SK-N-SH (cell line): ENCODE measurements around the gene ACACA. TPM values are rescaled to one million over a fixed set of nuclear protein-coding genes. Genes with fewer than 3 reads are reported as not detected.

ENCODE experiments used
- CTCF ChIA-PET: fragments of 300-600, 350-600 bp; formaldehyde crosslinking; extraction: SDS; loops from one replicate; lab custom pipeline; 2021; lab: Yijun Ruan, JAX
- POLR2A ChIA-PET: fragments of 350-600 bp; sonication (Branson Sonifier 250); formaldehyde crosslinking; extraction: SDS; loops from one replicate; lab custom pipeline; 2020; ENCODE audit warnings: antibody characterized with exemption, inconsistent platforms; lab: Yijun Ruan, JAX
- DNase-seq: peaks from one replicate; pipeline ENCODE4 v3.0.0; 2012
- H2AFZ ChIP-seq: fragments of 200-600 bp; sonication (generic); 2 replicates; pipeline ENCODE4 v1.8.1; 2016; ENCODE audit warnings: antibody characterized with exemption, mild to moderate bottlenecking, low read depth
- H3F3A ChIP-seq: fragments of 200-600 bp; sonication (generic); replicated peaks from 2 replicates; pipeline ENCODE3; 2016; ENCODE audit warnings: antibody characterized with exemption, mild to moderate bottlenecking; ENCODE audit not compliant: insufficient read depth
- H3K27ac ChIP-seq, 2 experiments: fragments of 200-500 bp in 1 of 2; fragments of 200-600 bp in 1 of 2; sonication (Bioruptor generic) in 1 of 2; sonication (generic), shearing (Covaris generic) in 1 of 2; 2 replicates each; pipeline versions ENCODE4 v1.5.1 to v1.6.1; 2014 to 2016; ENCODE audit warnings: low read depth in 2 of 2, inconsistent platforms in 1 of 2, low read length in 1 of 2, mild to moderate bottlenecking in 1 of 2, mixed read lengths in 1 of 2
- H3K27me3 ChIP-seq: fragments of 200-600 bp; sonication (generic), shearing (Covaris generic); 2 replicates; pipeline ENCODE4 v1.6.1; 2016; ENCODE audit warnings: mixed run types; ENCODE audit not compliant: insufficient read depth
- H3K36me3 ChIP-seq, 2 experiments: fragments of 200-500 bp in 1 of 2; fragments of 200-600 bp in 1 of 2; sonication (Bioruptor generic) in 1 of 2; sonication (generic) in 1 of 2; replicated peaks in 1 of 2; 2 replicates each; pipeline versions ENCODE3 to v1.5.1; 2014 to 2016; ENCODE audit warnings: low read length in 1 of 2, mild to moderate bottlenecking in 1 of 2; ENCODE audit not compliant: insufficient read depth in 2 of 2, control insufficient read depth in 1 of 2
- H3K4me1 ChIP-seq, 2 experiments: fragments of 200-500 bp in 1 of 2; fragments of 200-600 bp in 1 of 2; sonication (Bioruptor generic) in 1 of 2; sonication (generic), shearing (Covaris generic) in 1 of 2; 2 replicates each; pipeline versions ENCODE4 v1.5.1 to v1.6.1; 2014 to 2016; ENCODE audit warnings: low read depth in 1 of 2, low read length in 1 of 2, mixed run types in 1 of 2; ENCODE audit not compliant: insufficient read depth in 2 of 2, control insufficient read depth in 1 of 2
- H3K4me2 ChIP-seq: fragments of 200-600 bp; sonication (generic), shearing (Covaris generic); 2 replicates; pipeline ENCODE4 v1.6.1; 2017; ENCODE audit warnings: mixed run types
- H3K4me3 ChIP-seq, 2 experiments: fragments of 200-500 bp in 1 of 2; fragments of 200-600 bp in 1 of 2; sonication (Bioruptor generic) in 1 of 2; sonication (generic), shearing (Covaris generic) in 1 of 2; 2 replicates each; pipeline versions ENCODE4 v1.5.1 to v1.8.1; 2014 to 2016; ENCODE audit warnings: low read depth in 2 of 2, inconsistent platforms in 1 of 2, low read length in 1 of 2, mild to moderate bottlenecking in 1 of 2, mixed read lengths in 1 of 2, moderate library complexity in 1 of 2
- H3K79me2 ChIP-seq: fragments of 200-600 bp; sonication (generic); 2 replicates; pipeline ENCODE4 v1.8.1; 2017; ENCODE audit warnings: mild to moderate bottlenecking; ENCODE audit not compliant: insufficient read depth
- H3K9ac ChIP-seq: fragments of 200-600 bp; sonication (generic); 2 replicates; pipeline ENCODE4 v1.6.1; 2017; ENCODE audit warnings: mixed run types
- H3K9me2 ChIP-seq: fragments of 200-600 bp; sonication (generic); 2 replicates; pipeline ENCODE4 v1.6.1; 2017; ENCODE audit warnings: mixed run types
- H3K9me3 ChIP-seq: fragments of 200-600 bp; sonication (generic); 2 replicates; pipeline ENCODE4 v1.6.1; 2017; ENCODE audit warnings: mixed run types, mild to moderate bottlenecking, moderate library complexity
- H4K20me1 ChIP-seq: fragments of 200-600 bp; sonication (generic); 2 replicates; pipeline ENCODE4 v1.6.1; 2017; ENCODE audit warnings: mild to moderate bottlenecking, mixed run types; ENCODE audit not compliant: insufficient read depth
- CTCF ChIP-seq: fragments of 200-600 bp; sonication (generic); IDR thresholded peaks from 2 replicates; pipeline ENCODE4 v1.6.1; 2017; ENCODE audit warnings: antibody characterized with exemption, mild to moderate bottlenecking, moderate library complexity
- EP300 ChIP-seq, 2 experiments: IDR thresholded peaks; 2 replicates each; pipeline versions ENCODE4 v1.4.0 to v1.6.1; 2012; ENCODE audit warnings: borderline replicate concordance in 1 of 2, low read depth in 1 of 2, low read length in 1 of 2
- FOXJ3 ChIP-seq: sonication (generic); formaldehyde crosslinking; IDR thresholded peaks from 2 replicates; pipeline ENCODE4 v1.5.1; 2020; ENCODE audit warnings: mild to moderate bottlenecking, missing genetic modification reagents
- IRF3 ChIP-seq: fragments of 150-350 bp; IDR thresholded peaks from 2 replicates; pipeline ENCODE4 v1.6.1; 2016; ENCODE audit warnings: mild to moderate bottlenecking, low read depth, low read length
- MEF2A ChIP-seq: IDR thresholded peaks from 2 replicates; pipeline ENCODE4 v1.4.0; 2012; ENCODE audit warnings: low read depth, borderline replicate concordance
- POLR2AphosphoS5 ChIP-seq: IDR thresholded peaks from 2 replicates; pipeline ENCODE4 v1.6.1; 2012; ENCODE audit warnings: low read depth, low read length
- RAD21 ChIP-seq: IDR thresholded peaks from 2 replicates; pipeline ENCODE4 v1.6.1; 2012; ENCODE audit warnings: mild to moderate bottlenecking, low read length
- RCOR1 ChIP-seq: fragments of 150-350 bp; IDR thresholded peaks from 2 replicates; pipeline ENCODE4 v1.6.1; 2017; ENCODE audit warnings: antibody characterized with exemption, low read length
- RFX5 ChIP-seq: IDR thresholded peaks from 2 replicates; pipeline ENCODE4 v1.6.1; 2012; ENCODE audit warnings: mild to moderate bottlenecking, improper control_type of control experiment, low read length
- SMC3 ChIP-seq: IDR thresholded peaks from 2 replicates; pipeline ENCODE4 v1.6.1; 2012; ENCODE audit warnings: low read depth, low read length, improper control_type of control experiment
- TAF1 ChIP-seq: IDR thresholded peaks from 2 replicates; pipeline ENCODE4 v1.6.1; 2012; ENCODE audit warnings: low read depth, mild to moderate bottlenecking, low read length, moderate library complexity, borderline replicate concordance
- USF1 ChIP-seq: IDR thresholded peaks from 2 replicates; pipeline ENCODE4 v1.4.0; 2012; ENCODE audit warnings: low read depth, borderline replicate concordance
- USF2 ChIP-seq: fragments of 150-350 bp; IDR thresholded peaks from 2 replicates; pipeline ENCODE4 v1.6.1; 2017; ENCODE audit warnings: antibody characterized with exemption, low read length, low read depth, borderline replicate concordance
- YY1 ChIP-seq: IDR thresholded peaks from 2 replicates; pipeline ENCODE4 v1.4.0; 2012; ENCODE audit warnings: low read depth, mild to moderate bottlenecking
- ZBTB33 ChIP-seq: IDR thresholded peaks from 2 replicates; pipeline ENCODE4 v1.4.0; 2012; ENCODE audit warnings: low read depth, borderline replicate concordance
- WGBS: methylation state at CpG from one replicate; pipeline ENCODE4 v1.1.6; 2017; ENCODE audit warnings: low lambda C conversion rate; 5-methylcytosine and 5-hydroxymethylcytosine counted together
- polyA plus RNA-seq, 3 experiments: library from polyadenylated mRNA; depleted of rRNA; stranded (reverse); fragments of >200 nt; gene quantifications; 2 replicates each; pipeline ENCODE4 v1.2.3, GENCODE V29; 2012

Gene ACACA
- polyA plus RNA-seq, 1 of the 3 experiments (the other 2 are of a cell fraction), result 27.2 TPM

- H3K9me3 ChIP-seq, result no peaks in the 10 kb centered on the region
- no peak for DNase-seq
- TF ChIP-seq YY1 (no peak), RFX5 (no peak), MEF2A (no peak), IRF3 (no peak), POLR2AphosphoS5 (no peak), TAF1 (no peak), RCOR1 (no peak), CTCF (no peak), SMC3 (no peak), FOXJ3 (CRISPR knock-in tag) (no peak), ZBTB33 (no peak), EP300 (IDR thresholded peaks at IDR 0.05; ENCODE audit: borderline replicate concordance in 1 of 2, low read depth in 1 of 2, low read length in 1 of 2) (no peak), USF2 (no peak), USF1 (no peak), RAD21 (no peak)
- TF ChIP-seq, all 33 proteins: peak for 0
- WGBS, result 75% methylated on average over 7 of the region's 7 CpGs
- ChIA-PET CTCF (interaction anchor here (0.7 to 2.0 kb wide), 9 partner anchors 9 to 130 kb away, joined by 3 to 8 read pairs (median 4); no protein-coding TSS in a partner anchor), POLR2A (no interaction called here)
- Histone ChIP-seq H2AFZ (no peak overlapping the region), H3K36me3 (peaks cover 17 to 35% of the 10 kb centered on the region in 2 experiments), H3K27ac (peak overlapping the region in 1 of 2 experiments; percentile 90; a peak in 2 of 4 replicates), H3K4me2 (no peak overlapping the region), H3K79me2 (no peaks in the 10 kb centered on the region), H3K9ac (no peak overlapping the region), H3F3A (no peaks in the 10 kb centered on the region), H3K4me3 (no peak overlapping the region), H3K4me1 (peaks cover 0 to 26% of the 10 kb centered on the region in 2 experiments; a peak in 2 of 4 replicates), H3K9me2 (no peaks in the 10 kb centered on the region), H3K27me3 (no peaks in the 10 kb centered on the region), H4K20me1 (no peaks in the 10 kb centered on the region)
These were observed 289.9 kb downstream of the ACACA start for GRCh38 chr17:37116671-37117185.
